ENCODE data around the gene B4GALT6. TPM values are rescaled to one million over a fixed set of nuclear protein-coding genes. Genes with fewer than 3 reads are reported as not detected.

B4GALT6 gene
- total RNA-seq, 1 donor from 2014 or later = 12.2 TPM

DNA sequence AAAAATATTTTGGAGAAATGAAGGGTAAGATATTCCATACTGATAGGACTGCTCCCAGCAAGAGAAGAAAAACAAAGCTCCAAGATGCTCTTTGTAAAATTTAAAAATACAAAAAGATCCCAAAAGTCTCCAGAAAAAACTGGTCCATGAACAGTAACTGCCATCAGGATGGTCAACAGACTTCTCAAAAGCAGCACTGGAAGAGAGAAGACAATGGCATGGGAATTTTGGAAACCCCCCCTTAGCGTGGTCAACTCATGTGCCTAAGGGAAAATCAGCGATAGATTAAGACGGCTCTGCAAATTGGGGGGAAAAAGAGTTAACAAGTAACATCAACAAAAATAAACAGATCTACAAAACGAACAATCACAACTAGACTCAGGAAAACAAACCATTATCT, 23.6 kb downstream of the B4GALT6 start:
- Mint-ChIP-seq H3K4me1 (ENCODE audit: low read depth) (peaks cover 9% of the 10 kb centered on the region), H3K27me3 (ENCODE audit: low read depth) (no peaks in the 10 kb centered on the region), H3K9me3 (ENCODE audit: low read depth) (peaks cover 9% of the 10 kb centered on the region), H3K4me3 (ENCODE audit: unreplicated experiment) (no peak overlapping the region), H3K36me3 (ENCODE audit: low read depth) (peaks cover 3% of the 10 kb centered on the region), H3K27ac (ENCODE audit: unreplicated experiment) (no peak overlapping the region)
- no peak for DNase-seq (ENCODE audit: low spot score)
- TF ChIP-seq CTCF (IDR thresholded peaks at IDR 0.05) = no peak

GRCh38 chr18:31659576-31660177, 24.7 kb downstream of the B4GALT6 start:
- TF ChIP-seq CTCF (IDR thresholded peaks at IDR 0.05) = no peak
- H3K4me1 Mint-ChIP-seq (ENCODE audit: low read depth) = peaks cover 9% of the 10 kb centered on the region
- H3K36me3 Mint-ChIP-seq (ENCODE audit: low read depth) = peaks cover 3% of the 10 kb centered on the region

GRCh38 chr18:31658670-31659575, 25.5 kb downstream of the B4GALT6 start:
- peaks cover 9% of the 10 kb centered on the region for H3K4me1 Mint-ChIP-seq (ENCODE audit: low read depth)
- no peak overlapping the region for H3K4me3 Mint-ChIP-seq (ENCODE audit: unreplicated experiment)
- H3K9me3 Mint-ChIP-seq (ENCODE audit: low read depth) = peaks cover 9% of the 10 kb centered on the region
- no peaks in the 10 kb centered on the region for H3K27me3 Mint-ChIP-seq (ENCODE audit: low read depth)
- H3K36me3 Mint-ChIP-seq (ENCODE audit: low read depth) = peaks cover 3% of the 10 kb centered on the region
- TF ChIP-seq CTCF (IDR thresholded peaks at IDR 0.05) = no peak
- no peak overlapping the region for H3K27ac Mint-ChIP-seq (ENCODE audit: unreplicated experiment)
- no peak for DNase-seq (ENCODE audit: low spot score)

More at GRCh38 chr18:31659576-31660177, 24.7 kb downstream of the B4GALT6 start:
- Mint-ChIP-seq H3K4me3 (ENCODE audit: unreplicated experiment) (no peak overlapping the region), H3K27me3 (ENCODE audit: low read depth) (no peaks in the 10 kb centered on the region), H3K27ac (ENCODE audit: unreplicated experiment) (no peak overlapping the region), H3K9me3 (ENCODE audit: low read depth) (peaks cover 9% of the 10 kb centered on the region)
- DNase-seq (ENCODE audit: low spot score) = no peak

DNA sequence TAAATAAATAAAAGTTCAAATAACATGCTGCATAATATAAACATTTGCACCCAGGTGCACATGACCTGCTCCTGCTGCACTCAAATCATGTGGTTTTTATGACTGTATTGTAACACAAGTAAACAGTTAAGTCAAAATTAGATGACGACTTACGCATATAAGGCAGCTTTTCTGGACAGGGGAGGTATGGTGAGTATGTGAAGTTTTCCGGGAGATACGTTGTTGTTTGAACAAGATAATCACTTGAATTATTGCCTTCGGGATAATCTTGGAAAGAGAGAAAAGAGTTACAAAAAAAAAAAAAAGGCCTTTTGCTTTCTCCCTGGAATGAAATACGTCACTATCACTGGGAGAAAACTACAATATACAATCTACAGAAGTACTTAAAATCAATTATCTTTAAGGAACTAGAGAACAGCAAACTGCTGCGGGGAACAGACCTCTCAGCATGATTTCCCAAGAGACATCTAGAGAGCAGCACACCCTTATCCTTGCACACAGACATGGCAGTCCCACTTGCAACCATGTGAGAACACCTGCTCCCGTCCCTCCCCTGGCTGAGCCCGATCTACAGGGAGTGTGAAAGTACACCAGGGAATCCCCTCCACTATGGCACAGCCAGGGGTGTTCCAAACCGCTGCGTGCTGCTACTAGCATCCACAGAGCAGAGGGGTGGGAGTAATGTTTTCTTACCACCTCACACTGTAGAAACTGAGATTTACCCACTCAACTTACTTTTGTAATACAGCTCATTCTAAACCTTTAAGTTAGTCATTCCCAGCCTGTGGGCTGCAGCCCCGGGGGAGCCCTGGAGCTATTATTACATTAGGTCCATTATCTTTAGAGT, 26.3 kb downstream of the B4GALT6 start:
- Mint-ChIP-seq H3K36me3 (ENCODE audit: low read depth) (peaks cover 3% of the 10 kb centered on the region), H3K9me3 (ENCODE audit: low read depth) (peaks cover 9% of the 10 kb centered on the region), H3K27ac (ENCODE audit: unreplicated experiment) (no peak overlapping the region), H3K4me3 (ENCODE audit: unreplicated experiment) (no peak overlapping the region), H3K27me3 (ENCODE audit: low read depth) (no peaks in the 10 kb centered on the region), H3K4me1 (ENCODE audit: low read depth) (peaks cover 9% of the 10 kb centered on the region)
- TF ChIP-seq CTCF (IDR thresholded peaks at IDR 0.05) = no peak
- DNase-seq (ENCODE audit: low spot score) = no peak

DNA sequence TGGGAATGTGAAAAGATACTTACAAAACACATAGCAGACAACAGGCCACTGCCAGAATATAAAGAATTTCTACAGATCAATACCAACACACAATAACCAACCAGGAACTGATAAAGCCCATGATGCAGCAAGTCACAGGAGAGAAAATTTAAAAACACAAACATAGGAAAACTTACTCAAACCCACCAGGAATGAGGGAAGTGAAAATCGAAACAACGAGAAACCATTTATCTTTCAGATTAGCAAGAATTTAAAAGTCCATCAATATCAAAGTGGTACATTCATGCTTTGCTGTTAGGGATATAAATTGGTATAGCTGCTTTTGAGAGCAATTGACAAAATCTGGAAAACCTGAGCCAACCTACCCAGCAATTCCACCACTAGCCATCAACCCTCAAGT, 27.6 kb downstream of the B4GALT6 start:
- Mint-ChIP-seq H3K4me1 (ENCODE audit: low read depth) (peaks cover 4% of the 10 kb centered on the region), H3K4me3 (ENCODE audit: unreplicated experiment) (no peak overlapping the region), H3K36me3 (ENCODE audit: low read depth) (peaks cover 3% of the 10 kb centered on the region), H3K9me3 (ENCODE audit: low read depth) (peaks cover 9% of the 10 kb centered on the region), H3K27ac (ENCODE audit: unreplicated experiment) (no peak overlapping the region), H3K27me3 (ENCODE audit: low read depth) (no peaks in the 10 kb centered on the region)
- no peak for TF ChIP-seq CTCF (IDR thresholded peaks at IDR 0.05)
- DNase-seq (ENCODE audit: low spot score) = no peak
